K562 treated with DMSO at 1 percent for 48 hours (cell line): ENCODE data around the gene AP5B1. TPM values are rescaled to one million over a fixed set of nuclear protein-coding genes. Genes with fewer than 3 reads are reported as not detected.

ENCODE experiments used
- total RNA-seq: library from RNA; unstranded; fragments of 300-600 nt; gene quantifications from 2 replicates; pipeline ENCODE4 v1.2.3, GENCODE V29; 2022; ENCODE audit warnings: low replicate concordance; ENCODE audit errors: extremely low read depth

Gene AP5B1
- total RNA-seq = not detected in 2 replicates

GRCh38 chr11:65780770-65781151, at the start of gene AP5B1:
Gene AP5B1 (minus strand): TSS chr11:65780976. CDS start chr11:65780591, 385 bp downstream.

GRCh38 chr11:65786786-65787636, 6.2 kb upstream of the AP5B1 start, which contains the start of gene OVOL1:
Gene OVOL1 (plus strand): TSS chr11:65787063. CDS start chr11:65787374, 311 bp downstream.

Other genes starting within 250 kb of the AP5B1 start
- gene LTBP3, start 222.6 kb downstream of the AP5B1 start, total RNA-seq = not detected in 2 replicates
- not detected in 2 replicates for gene ZNRD2, start 210.5 kb downstream of the AP5B1 start, total RNA-seq
- not detected in 2 replicates for gene FAM89B, start 208.4 kb downstream of the AP5B1 start, total RNA-seq
- gene EHBP1L1, start 204.9 kb downstream of the AP5B1 start, total RNA-seq = not detected in 2 replicates
- not detected in 2 replicates for gene KCNK7, start 185.2 kb downstream of the AP5B1 start, total RNA-seq
- 226 TPM in 1 of 2 replicates, not detected in the other for gene MAP3K11, start 166.8 kb downstream of the AP5B1 start, total RNA-seq
- not detected in 2 replicates for gene PCNX3, start 165.2 kb downstream of the AP5B1 start, total RNA-seq
- 104 TPM in 1 of 2 replicates, not detected in the other for gene SIPA1, start 142.9 kb downstream of the AP5B1 start, total RNA-seq
- gene RELA, start 118.1 kb downstream of the AP5B1 start, total RNA-seq = not detected in 2 replicates
- not detected in 2 replicates for gene KAT5, start 68.7 kb downstream of the AP5B1 start, total RNA-seq
- not detected in 2 replicates for gene RNASEH2C, start 60.2 kb downstream of the AP5B1 start, total RNA-seq
- not detected in 2 replicates for gene OVOL1, start 6.1 kb upstream of the AP5B1 start, total RNA-seq
- gene SNX32, start 53.0 kb upstream of the AP5B1 start, total RNA-seq = not detected in 2 replicates
- 572 TPM in 1 of 2 replicates, not detected in the other for gene CFL1, start 77.2 kb upstream of the AP5B1 start, total RNA-seq
- not detected in 2 replicates for gene MUS81, start 79.5 kb upstream of the AP5B1 start, total RNA-seq
- not detected in 2 replicates for gene EFEMP2, start 91.8 kb upstream of the AP5B1 start, total RNA-seq
- not detected in 2 replicates for gene CTSW, start 98.9 kb upstream of the AP5B1 start, total RNA-seq
- gene FIBP, start 107.5 kb upstream of the AP5B1 start, total RNA-seq = not detected in 2 replicates
- gene CCDC85B, start 109.7 kb upstream of the AP5B1 start, total RNA-seq = not detected in 2 replicates
- gene FOSL1, start 119.4 kb upstream of the AP5B1 start, total RNA-seq = not detected in 2 replicates
- gene C11orf68, start 138.1 kb upstream of the AP5B1 start, total RNA-seq = not detected in 2 replicates
- not detected in 2 replicates for gene DRAP1, start 138.4 kb upstream of the AP5B1 start, total RNA-seq
- not detected in 2 replicates for gene TSGA10IP, start 164.5 kb upstream of the AP5B1 start, total RNA-seq
- gene SART1, start 180.8 kb upstream of the AP5B1 start, total RNA-seq = not detected in 2 replicates
- not detected in 2 replicates for gene EIF1AD, start 221.2 kb upstream of the AP5B1 start, total RNA-seq
- not detected in 2 replicates for gene BANF1, start 221.5 kb upstream of the AP5B1 start, total RNA-seq
- not detected in 2 replicates for gene CST6, start 231.0 kb upstream of the AP5B1 start, total RNA-seq
- gene CATSPER1, start 245.5 kb upstream of the AP5B1 start, total RNA-seq = not detected in 2 replicates